Measurements from ENCODE around the gene MRC1. TPM values are rescaled to one million over a fixed set of nuclear protein-coding genes. Genes with fewer than 3 reads are reported as not detected.

Gene MRC1
- total RNA-seq, 2 experiments from 2014 or later = not detected

DNA sequence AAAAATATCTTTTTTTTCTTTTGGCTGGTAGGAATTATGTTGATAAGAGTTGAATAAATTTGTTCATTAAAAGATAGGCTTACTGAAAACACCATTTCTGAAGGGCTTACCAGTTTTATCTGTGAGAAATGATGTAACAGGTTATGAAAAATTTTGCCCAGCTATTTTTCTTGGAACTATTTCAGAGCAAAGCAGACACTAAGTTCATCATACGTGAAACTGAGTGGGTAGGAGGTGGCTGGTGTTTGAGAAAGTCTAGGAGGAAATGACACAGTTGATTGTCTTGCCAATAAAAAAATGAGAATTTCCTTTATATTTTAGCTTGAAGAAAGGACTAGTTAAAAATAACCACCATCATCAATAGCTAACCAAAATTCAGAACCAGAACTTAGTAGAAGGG is 6.2 kb upstream of the MRC1 start:
- Mint-ChIP-seq H3K27me3 (no peaks in the 10 kb centered on the region), H3K27ac (peak overlapping the region; percentile 54), H3K4me3 (no peak overlapping the region), H3K36me3 (ENCODE audit: low read depth) (no peaks in the 10 kb centered on the region), H3K4me1 (ENCODE audit: low read depth) (peaks cover 16% of the 10 kb centered on the region), H3K9me3 (no peaks in the 10 kb centered on the region)
- ATAC-seq (peak; percentile 68), DNase-seq (peak; percentile 27)
- POLR2A ChIA-PET = no interaction called here
- intact Hi-C loops (cut with micrococcal nuclease) = no loop called here
- CTCF ChIA-PET = interaction anchor here (1.0 kb wide), 1 partner anchor 45 kb away, joined by 4 read pairs; no protein-coding TSS in a partner anchor
- TF ChIP-seq, protein P1, sequence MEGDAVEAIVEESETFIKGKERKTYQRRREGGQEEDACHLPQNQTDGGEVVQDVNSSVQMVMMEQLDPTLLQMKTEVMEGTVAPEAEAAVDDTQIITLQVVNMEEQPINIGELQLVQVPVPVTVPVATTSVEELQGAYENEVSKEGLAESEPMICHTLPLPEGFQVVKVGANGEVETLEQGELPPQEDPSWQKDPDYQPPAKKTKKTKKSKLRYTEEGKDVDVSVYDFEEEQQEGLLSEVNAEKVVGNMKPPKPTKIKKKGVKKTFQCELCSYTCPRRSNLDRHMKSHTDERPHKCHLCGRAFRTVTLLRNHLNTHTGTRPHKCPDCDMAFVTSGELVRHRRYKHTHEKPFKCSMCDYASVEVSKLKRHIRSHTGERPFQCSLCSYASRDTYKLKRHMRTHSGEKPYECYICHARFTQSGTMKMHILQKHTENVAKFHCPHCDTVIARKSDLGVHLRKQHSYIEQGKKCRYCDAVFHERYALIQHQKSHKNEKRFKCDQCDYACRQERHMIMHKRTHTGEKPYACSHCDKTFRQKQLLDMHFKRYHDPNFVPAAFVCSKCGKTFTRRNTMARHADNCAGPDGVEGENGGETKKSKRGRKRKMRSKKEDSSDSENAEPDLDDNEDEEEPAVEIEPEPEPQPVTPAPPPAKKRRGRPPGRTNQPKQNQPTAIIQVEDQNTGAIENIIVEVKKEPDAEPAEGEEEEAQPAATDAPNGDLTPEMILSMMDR (IDR thresholded peaks at IDR 0.05) = no peak

DNA sequence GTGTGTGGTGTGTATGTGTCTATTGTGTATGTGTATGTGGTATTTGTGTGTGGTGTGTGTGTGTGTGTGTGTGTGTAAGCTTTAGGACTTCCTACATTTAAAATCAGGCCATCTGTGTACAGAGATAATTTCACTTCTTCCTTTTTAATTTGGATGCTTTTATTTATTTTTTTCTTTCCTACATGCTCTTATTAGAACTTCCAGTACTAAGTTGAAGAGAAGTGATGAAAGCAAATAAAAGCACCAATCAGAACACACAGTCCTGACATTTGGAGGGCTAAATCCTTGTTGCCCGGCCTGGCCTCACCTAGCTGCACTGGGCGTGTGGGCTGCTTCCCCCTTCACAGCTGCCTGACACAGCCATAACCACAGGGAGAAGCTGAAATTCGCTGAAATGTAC is 3.8 kb upstream of the MRC1 start:
- TF ChIP-seq, protein P1 (IDR thresholded peaks at IDR 0.05) = no peak
- intact Hi-C loops (cut with micrococcal nuclease) = no loop called here
- Mint-ChIP-seq H3K27me3 (peaks cover 15% of the 10 kb centered on the region), H3K27ac (no peak overlapping the region), H3K4me3 (no peak overlapping the region), H3K9me3 (no peaks in the 10 kb centered on the region), H3K36me3 (ENCODE audit: low read depth) (no peaks in the 10 kb centered on the region), H3K4me1 (ENCODE audit: low read depth) (peaks cover 26% of the 10 kb centered on the region)
- ATAC-seq (no peak), DNase-seq (no peak)
- ChIA-PET CTCF (no interaction called here), POLR2A (no interaction called here)

DNA sequence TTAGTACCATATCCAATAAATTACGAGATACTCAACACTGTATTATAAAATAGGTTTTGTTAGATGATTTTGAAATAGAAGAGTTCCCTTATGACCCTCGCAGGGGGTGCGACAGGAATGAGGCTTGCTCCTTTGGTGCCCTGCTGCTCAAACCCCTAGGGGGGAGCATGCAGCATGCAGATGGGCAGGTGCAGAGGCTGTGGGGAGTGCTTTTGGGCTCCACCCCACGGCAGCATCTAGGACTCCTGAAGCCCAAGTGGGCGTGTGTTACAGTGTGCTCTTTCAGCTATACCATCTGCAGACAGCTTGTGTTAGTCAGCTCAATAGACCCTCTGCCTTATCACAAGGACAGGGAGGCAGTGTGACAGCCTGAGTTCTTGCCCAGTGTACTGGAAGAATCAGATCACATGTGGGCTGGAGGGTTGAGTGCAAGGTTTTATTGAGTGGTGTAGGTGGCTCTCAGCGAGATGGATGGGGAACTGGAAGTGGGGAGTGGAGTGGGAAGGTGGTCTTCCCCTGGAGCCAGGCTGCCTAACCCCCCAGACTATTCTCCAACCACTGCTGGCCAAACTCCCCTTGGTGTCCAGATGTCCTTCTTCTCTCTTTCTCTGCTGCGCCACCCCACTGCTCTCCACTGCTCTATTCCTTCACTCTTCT is 3.1 kb upstream of the MRC1 start:
- ATAC-seq (peak; percentile 94), DNase-seq (peak; percentile 75)
- H3K4me3 Mint-ChIP-seq = no peak overlapping the region
- POLR2A ChIA-PET = no interaction called here
- H3K27ac Mint-ChIP-seq = no peak overlapping the region
- no peaks in the 10 kb centered on the region for H3K9me3 Mint-ChIP-seq
- H3K36me3 Mint-ChIP-seq (ENCODE audit: low read depth) = no peaks in the 10 kb centered on the region
- H3K4me1 Mint-ChIP-seq (ENCODE audit: low read depth) = peaks cover 26% of the 10 kb centered on the region
- intact Hi-C loops (cut with micrococcal nuclease) = no loop called here
- TF ChIP-seq, protein P1 (IDR thresholded peaks at IDR 0.05) = peak; percentile 67
- peaks cover 17% of the 10 kb centered on the region for H3K27me3 Mint-ChIP-seq
- CTCF ChIA-PET = interaction anchor here (0.6 kb wide), 1 partner anchor 110 kb away, joined by 3 read pairs; no protein-coding TSS in a partner anchor

DNA sequence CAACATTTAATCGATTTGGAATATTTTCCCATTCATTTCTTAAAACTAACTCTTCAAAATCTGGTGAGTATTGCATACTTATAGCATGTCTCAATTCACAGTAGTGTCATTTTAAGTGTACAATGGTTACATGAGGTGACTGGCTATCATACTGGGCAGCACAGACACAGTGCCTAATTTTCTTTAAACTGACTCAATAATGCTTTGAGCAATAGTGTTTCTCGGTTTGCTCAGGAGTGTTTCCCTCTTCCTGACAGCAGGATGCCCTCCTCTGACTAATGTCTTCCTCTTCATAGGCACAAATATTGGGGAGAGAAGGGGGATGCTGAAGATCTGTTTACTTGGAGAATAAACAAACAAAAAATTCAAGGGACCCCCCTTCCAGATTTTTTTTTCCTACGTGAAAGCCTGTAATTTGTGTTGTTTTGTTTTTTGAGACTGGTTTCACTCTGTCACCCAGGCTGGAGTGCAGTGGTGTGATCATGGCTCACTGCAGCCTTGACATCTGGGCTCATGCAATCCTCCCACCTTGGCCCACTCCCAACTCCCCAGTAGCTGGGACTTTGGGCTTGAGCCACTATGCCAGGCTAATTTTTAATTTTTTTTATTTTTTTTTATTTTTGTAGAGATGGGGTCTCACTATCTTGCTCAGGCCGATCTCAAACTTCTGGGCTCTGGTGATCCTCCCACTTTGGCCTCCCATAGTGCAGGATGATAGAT is 2.2 kb downstream of the MRC1 start:
- H3K27me3 Mint-ChIP-seq = peaks cover 24% of the 10 kb centered on the region
- peaks cover 10% of the 10 kb centered on the region for H3K4me1 Mint-ChIP-seq (ENCODE audit: low read depth)
- ChIA-PET POLR2A (no interaction called here), CTCF (no interaction called here)
- no peak overlapping the region for H3K4me3 Mint-ChIP-seq
- H3K36me3 Mint-ChIP-seq (ENCODE audit: low read depth) = no peaks in the 10 kb centered on the region
- TF ChIP-seq, protein P1 (IDR thresholded peaks at IDR 0.05) = no peak
- H3K27ac Mint-ChIP-seq = no peak overlapping the region
- ATAC-seq (no peak), DNase-seq (no peak)
- no peaks in the 10 kb centered on the region for H3K9me3 Mint-ChIP-seq
- intact Hi-C loops (cut with micrococcal nuclease) = no loop called here

DNA sequence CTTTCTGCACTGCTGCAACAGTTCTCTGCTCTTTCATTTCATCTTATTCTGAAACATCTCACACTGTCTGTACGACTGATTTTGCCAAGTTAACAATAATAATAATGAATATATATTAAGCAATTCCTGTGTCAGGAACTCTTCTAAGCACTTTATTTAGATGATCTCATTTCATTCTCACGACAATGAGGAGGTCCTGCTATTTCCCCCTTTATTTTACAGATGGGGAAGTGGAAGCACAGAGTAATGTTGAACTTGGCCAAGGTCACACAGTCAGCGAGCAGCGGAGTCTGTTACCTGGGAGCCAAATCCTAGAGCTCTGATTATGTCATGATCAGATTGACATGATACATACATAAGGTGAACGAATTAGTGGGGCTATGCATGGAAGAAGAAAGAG is 5.8 kb downstream of the MRC1 start:
- no peak overlapping the region for H3K4me3 Mint-ChIP-seq
- POLR2A ChIA-PET = no interaction called here
- ATAC-seq = no peak

More for the DNA sequence above, 5.8 kb downstream of the MRC1 start:
- Mint-ChIP-seq H3K9me3 (no peaks in the 10 kb centered on the region), H3K27me3 (peaks cover 12% of the 10 kb centered on the region), H3K36me3 (ENCODE audit: low read depth) (no peaks in the 10 kb centered on the region), H3K4me1 (ENCODE audit: low read depth) (peaks cover 3% of the 10 kb centered on the region), H3K27ac (no peak overlapping the region)
- no peak for DNase-seq
- CTCF ChIA-PET = interaction anchor here (1.2 kb wide), 1 partner anchor 197 kb away, joined by 3 read pairs; no protein-coding TSS in a partner anchor
- TF ChIP-seq, protein P1 (IDR thresholded peaks at IDR 0.05) = no peak
- intact Hi-C loops (cut with micrococcal nuclease) = no loop called here

Data from activated CD8-positive, alpha-beta T cell treated with anti-CD3 and anti-CD28 coated beads for 36 hours (primary cell).